GM06990 (cell line): ENCODE measurements around the gene ZNF341.
A peak's percentile ranks its signal among the peaks of the same experiment; 100 is the strongest.

Source experiments
- DNase-seq: peaks from one replicate; pipeline ENCODE4 v3.0.0-alpha.2; 2011; ENCODE audit not compliant: insufficient read length; ENCODE audit errors: extremely low read depth
- H3K27me3 ChIP-seq: replicated peaks from 2 replicates; pipeline ENCODE4 v1.6.0; 2011; ENCODE audit warnings: low read length; ENCODE audit not compliant: control insufficient read depth, insufficient read depth
- H3K36me3 ChIP-seq: 2 replicates; pipeline ENCODE4 v1.5.1; 2011; ENCODE audit warnings: low read length; ENCODE audit not compliant: control insufficient read depth, insufficient read depth
- H3K4me3 ChIP-seq: replicated peaks from 2 replicates; pipeline ENCODE4 v1.5.1; 2011; ENCODE audit warnings: low read depth, mild to moderate bottlenecking, control low read depth, low read length
- CTCF ChIP-seq: IDR thresholded peaks from 2 replicates; pipeline ENCODE4 v1.5.1; 2011; ENCODE audit warnings: low read length, control low read depth, mild to moderate bottlenecking, inconsistent platforms; ENCODE audit not compliant: insufficient read depth, poor library complexity, severe bottlenecking

Gene ZNF341

GRCh38 chr20:33731693-33732165, at the start of gene ZNF341:
Gene ZNF341, plus strand, starts transcription at chr20:33731996. Its CDS starts 26 bp downstream, at chr20:33732022.
- H3K36me3 ChIP-seq, result no peaks in the 10 kb centered on the region
- DNase-seq, result peak; percentile 93
- H3K27me3 ChIP-seq, result no peaks in the 10 kb centered on the region
- H3K4me3 ChIP-seq, result peak within 1 kb of the TSS; percentile 72
- TF ChIP-seq CTCF, result peak; percentile 86

DNA sequence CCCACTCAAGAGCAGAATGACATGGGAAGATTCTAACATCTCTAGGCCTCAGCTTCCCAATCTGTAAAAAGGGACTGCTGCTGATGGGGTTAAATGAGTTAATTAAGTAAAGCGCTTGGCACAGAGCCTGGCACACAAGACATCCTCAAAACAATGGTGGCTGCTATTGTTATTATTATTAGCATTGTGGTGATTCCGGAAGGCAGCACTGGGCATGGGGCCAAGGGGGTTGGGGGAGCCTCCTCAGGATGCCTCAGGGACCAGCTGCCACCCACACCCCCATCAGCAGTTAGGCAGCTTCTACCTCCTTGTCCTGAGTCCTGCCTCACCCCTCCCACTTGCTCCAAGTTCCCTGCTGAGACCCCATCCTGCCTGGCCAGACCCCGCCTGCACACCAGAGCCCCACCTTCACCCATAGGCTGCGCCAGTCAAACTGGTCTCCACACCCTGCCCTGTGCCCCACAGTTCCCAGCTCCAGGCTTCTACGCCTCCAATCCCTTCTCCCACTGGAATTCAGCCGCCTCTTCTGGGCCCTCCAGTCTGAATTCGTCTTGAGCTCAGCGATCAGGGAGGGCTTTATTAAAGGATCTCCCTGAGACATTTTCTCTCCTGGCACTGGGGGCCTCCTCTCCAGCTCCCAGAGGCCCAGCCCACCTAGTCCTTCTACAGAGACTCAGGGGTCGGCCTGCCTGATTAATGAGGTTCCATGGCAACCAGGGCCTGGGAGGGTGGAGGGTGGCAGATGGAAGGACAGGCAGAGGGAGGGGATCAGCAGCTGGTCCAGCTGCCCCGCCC, 47.1 kb upstream of the ZNF341 start:
- Histone ChIP-seq H3K4me3 (peak overlapping the region; percentile 71), H3K36me3 (no peaks in the 10 kb centered on the region), H3K27me3 (no peaks in the 10 kb centered on the region)
- no peak for TF ChIP-seq CTCF
- DNase-seq, result no peak

DNA sequence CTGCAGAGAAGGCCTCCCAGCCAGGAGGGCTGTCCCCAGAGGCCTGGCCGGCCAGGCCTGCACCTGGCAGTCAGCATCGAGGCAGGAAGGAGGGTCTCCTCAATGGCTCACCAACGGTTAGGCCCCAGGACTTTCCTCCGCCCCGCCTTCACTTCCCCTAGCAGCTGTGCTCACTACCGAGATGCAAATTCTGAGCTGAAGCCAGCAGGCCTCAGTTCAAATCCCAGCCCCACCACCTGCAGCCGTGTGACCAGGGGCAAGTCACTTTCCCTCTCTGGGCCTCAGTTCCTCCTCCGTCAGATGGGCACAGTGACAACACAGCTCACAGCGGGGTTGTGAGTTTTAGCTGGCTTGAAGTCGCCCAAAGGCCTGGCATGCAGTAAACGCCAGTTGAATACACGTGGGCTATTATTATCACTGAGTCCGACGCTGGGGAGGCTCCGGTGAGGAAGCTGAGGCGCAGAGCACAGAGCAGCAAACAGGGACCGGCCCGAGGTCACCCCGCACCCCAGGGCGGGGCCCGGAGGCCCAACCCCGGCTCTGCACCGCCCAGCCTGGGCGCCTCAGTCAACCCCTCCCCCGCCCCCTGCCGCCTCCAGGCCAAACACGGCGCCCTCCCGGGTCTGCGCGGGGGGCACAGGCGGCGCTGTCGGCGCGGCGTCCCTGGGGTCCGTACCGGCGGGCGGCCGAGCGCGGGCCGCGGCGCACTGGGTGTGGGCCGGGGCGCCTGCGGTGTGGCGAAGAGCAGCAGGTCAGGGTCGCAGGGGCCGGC, 46.3 kb upstream of the ZNF341 start:
- no peaks in the 10 kb centered on the region for H3K36me3 ChIP-seq
- no peak for TF ChIP-seq CTCF
- DNase-seq, result peak; percentile 84
- H3K4me3 ChIP-seq, result peak overlapping the region; percentile 71
- H3K27me3 ChIP-seq, result no peaks in the 10 kb centered on the region

- DNase-seq, result peak; percentile 96
- TF ChIP-seq CTCF, result peak; percentile 18
- Histone ChIP-seq H3K27me3 (no peaks in the 10 kb centered on the region), H3K4me3 (peak within 1 kb of the TSS; percentile 71), H3K36me3 (no peaks in the 10 kb centered on the region)
These were observed 45.5 kb upstream of the ZNF341 start, which contains the start of gene E2F1 for GRCh38 chr20:33686100-33686983. Gene E2F1, minus strand, starts transcription at chr20:33686385. Its CDS starts 121 bp downstream, at chr20:33686264.

- Histone ChIP-seq H3K27me3 (no peaks in the 10 kb centered on the region), H3K4me3 (peak overlapping the region; percentile 44), H3K36me3 (no peaks in the 10 kb centered on the region)
- no peak for TF ChIP-seq CTCF
- DNase-seq, result no peak
These were observed 44.8 kb upstream of the ZNF341 start for GRCh38 chr20:33686984-33687366.
